HepG2 (cell line): ENCODE data around the gene CXXC5. TPM values are rescaled to one million over a fixed set of nuclear protein-coding genes. Genes with fewer than 3 reads are reported as not detected.

Experiments used
- ATAC-seq: fragments of 200-7000 bp; cut with Tn5 transposase; 3 replicates; pipeline ENCODE4 v1.9.1; 2020; ENCODE audit warnings: mild to moderate bottlenecking, moderate library complexity
- BruUV-seq: library from RNA; stranded (reverse); fragments of 400-500 nt; replicated peaks from 2 replicates; lab custom pipeline; 2021; lab: Mats Ljungman, UMichigan
- CTCF ChIA-PET: fragments of 300-600 bp; formaldehyde crosslinking; extraction: SDS; loops from one replicate; lab custom pipeline; 2021; ENCODE audit warnings: low total read pairs, inconsistent platforms, low intra/inter-chr PET ratio; lab: Yijun Ruan, JAX
- POLR2A ChIA-PET: fragments of 350-600 bp; sonication (Branson Sonifier 250); formaldehyde crosslinking; loops from one replicate; lab custom pipeline; 2020; ENCODE audit warnings: antibody characterized with exemption, inconsistent platforms; lab: Yijun Ruan, JAX
- DNase-seq: peaks from one replicate; pipeline ENCODE4 v3.0.0-alpha.2; 2015; ENCODE audit warnings: low spot score
- FAIRE-seq: peaks from 3 replicates; lab custom pipeline; 2011; peaks lifted over from hg19 to GRCh38; lab: Jason Lieb, UNC
- H2AFZ ChIP-seq: one replicate; pipeline ENCODE4 v1.6.1; 2011; ENCODE audit warnings: low read length, inconsistent platforms
- H3K27ac ChIP-seq: fragments of 300-600 bp; 3 replicates; pipeline ENCODE4 v1.8.0; 2011; ENCODE audit warnings: mixed run types, mild to moderate bottlenecking, mixed read lengths, low read length, inconsistent platforms; ENCODE audit not compliant: insufficient read depth; ENCODE audit errors: extremely low read length
- H3K27me3 ChIP-seq, 2 experiments: fragments of 200-600 bp in 1 of 2; 2 replicates in 1 of 2; 3 replicates in 1 of 2; pipeline versions ENCODE4 v1.6.0 to v1.8.0; 2011; ENCODE audit warnings: low read length in 2 of 2, mild to moderate bottlenecking in 2 of 2, moderate library complexity in 2 of 2, inconsistent platforms in 1 of 2; ENCODE audit not compliant: insufficient read depth in 2 of 2, control insufficient read depth in 1 of 2
- H3K36me3 ChIP-seq, 2 experiments: fragments of 200-600 bp in 1 of 2; replicated peaks in 1 of 2; 2 replicates in 1 of 2; 3 replicates in 1 of 2; pipeline versions ENCODE4 v1.5.1 to v1.8.0; 2011; ENCODE audit warnings: low read length in 2 of 2, inconsistent platforms in 1 of 2; ENCODE audit not compliant: insufficient read depth in 2 of 2, control insufficient read depth in 1 of 2
- H3K4me1 ChIP-seq: 2 replicates; pipeline ENCODE4 v1.5.1; 2012; ENCODE audit warnings: low read length, inconsistent platforms; ENCODE audit not compliant: insufficient read depth
- H3K4me2 ChIP-seq: 2 replicates; pipeline ENCODE4 v1.6.0; 2011; ENCODE audit warnings: low read depth, low read length, inconsistent platforms
- H3K4me3 ChIP-seq, 3 experiments: fragments of 200-600 bp in 1 of 3; sonication (generic), shearing (Covaris generic) in 1 of 3; replicated peaks in 1 of 3; 2 replicates each; pipeline ENCODE4 v1.5.1; 2011 to 2016; ENCODE audit warnings: low read length in 3 of 3, inconsistent platforms in 2 of 3, low read depth in 2 of 3, mild to moderate bottlenecking in 2 of 3, control low read depth in 1 of 3, mixed read lengths in 1 of 3; ENCODE audit not compliant: insufficient read depth in 1 of 3
- H3K79me2 ChIP-seq: one replicate; pipeline ENCODE4 v1.6.1; 2011; ENCODE audit warnings: low read length, inconsistent platforms; ENCODE audit not compliant: insufficient read depth
- H3K9ac ChIP-seq: 2 replicates; pipeline ENCODE4 v1.6.0; 2011; ENCODE audit warnings: mild to moderate bottlenecking, low read depth, low read length, inconsistent platforms; ENCODE audit not compliant: insufficient read depth
- H3K9me3 ChIP-seq: 2 replicates; pipeline ENCODE4 v1.5.1; 2012; ENCODE audit warnings: mild to moderate bottlenecking, low read length
- H4K20me1 ChIP-seq: 2 replicates; pipeline ENCODE4 v1.6.0; 2011; ENCODE audit warnings: inconsistent platforms, mild to moderate bottlenecking, low read length, moderate library complexity; ENCODE audit not compliant: insufficient read depth
- ADNP ChIP-seq: sonication (generic); formaldehyde crosslinking; IDR thresholded peaks from 2 replicates; pipeline ENCODE4 v1.4.0; 2020; ENCODE audit warnings: missing genetic modification reagents
- ARHGAP35 ChIP-seq: sonication (generic); formaldehyde crosslinking; IDR thresholded peaks from 2 replicates; pipeline ENCODE4 v1.9.0; 2022; ENCODE audit warnings: mild to moderate bottlenecking, inconsistent platforms, moderate library complexity, missing genetic modification reagents, borderline replicate concordance
- ARNTL ChIP-seq: sonication (generic); formaldehyde crosslinking; IDR thresholded peaks from 2 replicates; pipeline ENCODE4 v1.4.0; 2020; ENCODE audit warnings: mild to moderate bottlenecking, missing genetic modification reagents
- DRAP1 ChIP-seq: IDR thresholded peaks from 2 replicates; pipeline ENCODE4 v1.6.1; 2016; ENCODE audit warnings: missing genetic modification reagents, missing compliant biosample characterization
- ELK4 ChIP-seq: sonication (generic); formaldehyde crosslinking; IDR thresholded peaks from 2 replicates; pipeline ENCODE4 v1.9.0; 2021; ENCODE audit warnings: missing genetic modification reagents, borderline replicate concordance
- HDAC2 ChIP-seq: sonication (generic); formaldehyde crosslinking; IDR thresholded peaks from 2 replicates; pipeline ENCODE4 v1.4.0; 2020; ENCODE audit warnings: missing genetic modification reagents
- HOXA3 ChIP-seq: sonication (generic); formaldehyde crosslinking; IDR thresholded peaks from 2 replicates; pipeline ENCODE4 v1.5.0; 2020; ENCODE audit warnings: missing genetic modification reagents
- JUN ChIP-seq: sonication (generic); formaldehyde crosslinking; IDR thresholded peaks from 2 replicates; pipeline ENCODE4 v1.4.0; 2020; ENCODE audit warnings: mild to moderate bottlenecking, missing genetic modification reagents
- MIER3 ChIP-seq: IDR thresholded peaks from 2 replicates; pipeline ENCODE4 v1.6.1; 2016; ENCODE audit warnings: missing compliant biosample characterization, borderline replicate concordance
- PAXIP1 ChIP-seq: sonication (generic); formaldehyde crosslinking; conservative IDR thresholded peaks from 2 replicates; pipeline ENCODE4 v1.4.0; 2020; ENCODE audit warnings: mild to moderate bottlenecking, missing genetic modification reagents, moderate library complexity
- SALL1 ChIP-seq: sonication (generic); formaldehyde crosslinking; IDR thresholded peaks from 2 replicates; pipeline ENCODE4 v1.8.0; 2022; ENCODE audit warnings: mild to moderate bottlenecking, missing genetic modification reagents
- TAF1 ChIP-seq: sonication (generic); formaldehyde crosslinking; IDR thresholded peaks from 2 replicates; pipeline ENCODE4 v1.4.0; 2020; ENCODE audit warnings: missing genetic modification reagents
- THAP8 ChIP-seq: sonication (generic); formaldehyde crosslinking; IDR thresholded peaks from 2 replicates; pipeline ENCODE4 v1.5.1; 2020; ENCODE audit warnings: missing genetic modification reagents, mild to moderate bottlenecking, borderline replicate concordance
- ZNF775 ChIP-seq: sonication (generic); formaldehyde crosslinking; IDR thresholded peaks from 2 replicates; pipeline ENCODE4 v1.4.0; 2020; ENCODE audit warnings: missing genetic modification reagents, mild to moderate bottlenecking, moderate library complexity, borderline replicate concordance
- ZSCAN25 ChIP-seq: sonication (generic); formaldehyde crosslinking; IDR thresholded peaks from 2 replicates; pipeline ENCODE4 v1.8.0; 2022; ENCODE audit warnings: mild to moderate bottlenecking, missing genetic modification reagents
- WGBS: methylation state at CpG from one replicate; pipeline ENCODE4 v1.1.6; 2017; ENCODE audit warnings: low lambda C conversion rate; 5-methylcytosine and 5-hydroxymethylcytosine counted together
- in situ Hi-C: cut with HindIII; loops from 2 replicates; pipeline ENCODE4 v1.10.0; 2017; ENCODE audit warnings: low pct_unique_long_range_greater_than_20kb; ENCODE audit not compliant: extremely low pct_ligation_motif_present
- intact Hi-C: fragments of 100-400 bp; cut with micrococcal nuclease; formaldehyde crosslinking; loops from one replicate; pipeline ENCODE4 v1.10.0; 2022; ENCODE audit not compliant: unreplicated experiment
- polyA plus RNA-seq, 8 experiments: library from polyadenylated mRNA; depleted of rRNA in 3 of 8; stranded (reverse) in 7 of 8; unstranded in 1 of 8; fragments of >200 nt; fragmentation: Illumina TruSeq in 4 of 8; extraction: Trizol in 4 of 8; gene quantifications; 2 replicates each; pipeline versions ENCODE4 v1.2.1 to v1.2.3, GENCODE V29; 2011 to 2016; ENCODE audit warnings: low read depth in 4 of 8, missing spikeins in 1 of 8, mixed read lengths in 1 of 8; ENCODE audit not compliant: insufficient read depth in 1 of 8
- total RNA-seq, 5 experiments: library from RNA; depleted of rRNA; stranded (reverse); fragments of >200 nt; fragmentation: Illumina TruSeq; extraction: Trizol; gene quantifications; 2 replicates each; pipeline ENCODE4 v1.2.3, GENCODE V29; 2016; ENCODE audit warnings: low read depth in 1 of 5

The CXXC5 gene
- total and polyA plus RNA-seq, 2 of the 13 experiments (the other 11 are each of a cell fraction or from before 2014, with no cell fraction given), result 32.3 to 33.0 TPM

- TF ChIP-seq TAF1 (CRISPR knock-in tag), result 0 out of 2 replicates have a peak, but pooled peaks have one; percentile 1
- no peak for TF ChIP-seq ELK4 (CRISPR knock-in tag)
- TF ChIP-seq ZNF775 (CRISPR knock-in tag), result no peak
- TF ChIP-seq ARNTL (CRISPR knock-in tag), result 0 out of 2 replicates have a peak, but pooled peaks have one; percentile 8
- TF ChIP-seq DRAP1 (CRISPR knock-in tag), result no peak
- TF ChIP-seq ZSCAN25 (CRISPR knock-in tag), result 0 out of 2 replicates have a peak, but pooled peaks have one; percentile 3
- TF ChIP-seq, all 625 proteins: peak for 34
Observed at GRCh38 chr5:139709582-139710318, 61.6 kb downstream of the CXXC5 start (continued).

- peak overlapping the region; percentile 52 to 74 (median 56); a peak in 5 of 6 replicates for H3K4me3 ChIP-seq
- WGBS, result 21% methylated on average over 45 of the region's 60 CpGs
- in situ Hi-C loops (no loop called here), intact Hi-C loops (no loop called here)
- no peaks in the 10 kb centered on the region for H3K36me3 ChIP-seq
- no peak overlapping the region for H2AFZ ChIP-seq
- DNase-seq, result peak; percentile 73
- BruUV-seq, result no TSS peak
- peaks cover 63% of the 10 kb centered on the region for H3K4me1 ChIP-seq
- H3K9me3 ChIP-seq, result no peaks in the 10 kb centered on the region
- peak overlapping the region; percentile 75 for H3K4me2 ChIP-seq
- H3K27me3 ChIP-seq, result no peaks in the 10 kb centered on the region
- peak overlapping the region; percentile 46 for H3K27ac ChIP-seq
- H3K9ac ChIP-seq, result peak overlapping the region; percentile 51
- H4K20me1 ChIP-seq, result no peaks in the 10 kb centered on the region
- ATAC-seq, result peak; percentile 42
- ChIA-PET POLR2A (interaction anchor here (1.0 to 6.1 kb wide), 9 partner anchors 10 to 67 kb away, joined by 3 to 62 read pairs (median 4); no protein-coding TSS in a partner anchor), CTCF (no interaction called here)
- FAIRE-seq, result no peak
- H3K79me2 ChIP-seq, result no peaks in the 10 kb centered on the region
- TF ChIP-seq HOXA3 (CRISPR knock-in tag) (peak; percentile 77), THAP8 (CRISPR knock-in tag) (0 out of 2 replicates have a peak, but pooled peaks have one; percentile 72), SALL1 (CRISPR knock-in tag) (peak; percentile 61), HDAC2 (CRISPR knock-in tag) (peak; percentile 20; the same call in 1 of the 2 replicates), JUN (no peak), PAXIP1 (peak; percentile 29; the same call in 1 of the 2 replicates), ADNP (CRISPR knock-in tag) (peak; percentile 42; the same call in 1 of the 2 replicates), MIER3 (CRISPR knock-in tag) (no peak), ARHGAP35 (0 out of 2 replicates have a peak, but pooled peaks have one; percentile 13)
Observed at GRCh38 chr5:139710319-139711066, 62.3 kb downstream of the CXXC5 start.
